ENCODE results near the gene SWI5.

SWI5 gene

DNA sequence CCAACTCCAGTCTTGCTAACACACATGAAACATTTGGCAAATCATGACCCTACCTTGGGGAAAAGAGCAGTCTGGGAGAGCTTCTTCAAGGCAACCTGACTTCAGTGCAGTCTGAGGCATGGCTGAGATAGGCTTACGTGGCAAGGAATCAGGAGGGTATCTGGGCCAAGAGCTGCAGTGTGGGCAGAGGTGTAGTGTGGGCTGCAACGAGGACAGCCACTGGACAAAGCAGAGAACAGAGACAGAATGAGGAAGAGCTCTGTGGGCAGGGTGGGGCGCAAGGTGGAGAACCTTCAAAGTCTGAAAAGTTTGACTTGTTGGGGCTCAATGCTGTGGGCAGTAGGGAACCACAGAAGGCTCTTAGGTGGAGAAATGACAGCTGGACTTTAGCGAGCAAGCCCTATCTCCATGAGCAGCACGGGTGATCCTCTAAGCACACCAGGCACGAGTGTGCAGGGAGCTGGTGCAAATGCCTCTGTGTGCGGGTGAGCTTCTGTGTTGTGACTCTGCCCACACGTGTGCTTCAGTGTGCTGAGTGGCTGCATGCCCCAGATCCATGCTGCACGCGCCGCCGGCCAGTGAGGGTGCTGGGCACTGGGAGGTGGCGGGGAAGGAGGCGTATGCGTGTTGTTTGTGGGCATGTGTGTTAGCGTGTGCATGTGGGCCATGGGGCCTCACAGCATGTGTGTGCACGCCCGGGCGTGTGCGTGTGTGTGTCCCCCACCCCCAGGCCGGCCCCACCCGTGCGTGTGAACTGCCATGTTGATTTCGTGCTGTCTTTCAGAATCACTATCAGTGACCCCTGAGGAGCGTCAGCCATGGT lies 23.5 kb upstream of the SWI5 start:
- DNase-seq, result peak in 2 of 4 experiments; percentile 21 to 39

DNA sequence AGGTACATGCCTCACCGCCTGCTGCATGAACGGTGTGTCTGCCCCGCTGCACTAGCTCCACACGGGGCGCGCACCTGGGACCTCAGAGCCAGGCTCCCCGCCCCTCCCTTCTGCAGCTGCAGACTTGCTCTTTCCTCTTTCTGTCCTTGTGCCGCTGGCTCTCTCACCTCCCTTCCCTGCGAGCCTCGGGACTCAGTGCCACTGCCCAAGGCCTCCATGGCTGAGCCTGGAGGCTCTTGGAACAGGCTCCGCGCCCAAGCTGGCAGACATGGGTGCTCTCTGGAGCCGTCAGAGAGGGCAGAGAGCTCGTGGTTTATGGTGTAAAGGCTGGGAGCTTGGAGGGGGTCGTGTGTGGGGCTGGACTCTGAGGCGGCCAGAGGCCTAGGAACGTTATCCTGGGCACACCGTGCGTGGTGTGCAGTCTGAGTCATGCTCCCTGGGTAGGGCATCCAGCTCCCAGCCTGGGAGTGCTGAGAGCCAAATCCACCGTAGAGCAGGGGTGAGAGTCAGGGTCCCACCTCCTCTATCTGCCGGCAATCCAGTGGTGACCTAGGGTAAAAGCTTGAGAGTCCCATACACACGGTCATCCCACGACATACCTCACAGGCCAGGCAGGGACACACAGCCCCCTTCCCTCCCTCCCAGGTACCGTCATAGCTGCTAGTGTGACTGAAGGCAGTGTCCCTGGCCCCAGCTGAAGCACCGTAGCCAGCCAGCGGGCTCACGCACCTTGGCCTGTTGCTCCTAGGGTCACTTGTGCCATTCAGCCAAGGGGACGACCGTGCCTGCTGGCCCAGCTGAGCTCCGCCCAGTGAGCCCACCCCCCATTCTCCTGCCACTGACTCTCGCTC lies 22.7 kb upstream of the SWI5 start:
- DNase-seq, result no peak

DNA sequence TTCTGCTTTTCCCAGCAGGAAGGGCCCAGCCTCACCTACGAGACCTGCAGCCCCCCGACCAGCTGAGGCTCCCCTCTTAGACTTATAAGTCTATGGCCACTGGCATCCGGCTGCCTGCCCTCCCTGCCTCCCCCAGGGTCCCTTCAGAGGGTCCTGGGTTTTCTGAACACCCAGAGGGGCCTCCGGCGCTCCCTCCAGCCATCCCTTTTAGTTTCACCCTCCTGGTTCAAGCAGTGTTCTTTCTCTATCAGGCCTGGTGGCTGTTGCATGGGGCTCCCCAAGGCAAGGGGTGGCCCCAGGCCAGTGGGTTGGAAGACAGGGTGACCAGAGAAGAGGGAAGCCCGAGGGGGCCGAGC lies 22.1 kb upstream of the SWI5 start:
- no peak for DNase-seq

DNA sequence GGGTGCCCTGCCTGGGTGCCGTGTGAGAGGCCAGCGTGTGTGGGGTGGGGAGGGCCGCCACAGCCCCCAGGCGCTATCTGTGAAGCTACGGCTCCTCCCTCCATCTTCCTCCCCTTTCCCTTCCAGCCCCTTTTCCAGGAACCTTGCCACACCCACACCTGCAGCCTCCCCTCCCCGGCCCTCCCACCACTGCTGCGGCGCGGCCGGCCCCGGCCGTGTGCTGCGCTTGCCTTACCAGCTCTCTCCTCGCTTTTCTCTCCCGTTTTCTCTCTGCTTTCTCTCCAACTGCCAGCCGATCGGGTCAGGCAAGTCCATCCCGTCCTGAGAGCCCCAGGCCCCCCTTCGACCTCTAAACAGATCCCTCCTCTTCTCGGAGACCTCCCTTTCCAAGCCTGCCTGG lies 21.7 kb upstream of the SWI5 start:
- DNase-seq, result no peak

DNA sequence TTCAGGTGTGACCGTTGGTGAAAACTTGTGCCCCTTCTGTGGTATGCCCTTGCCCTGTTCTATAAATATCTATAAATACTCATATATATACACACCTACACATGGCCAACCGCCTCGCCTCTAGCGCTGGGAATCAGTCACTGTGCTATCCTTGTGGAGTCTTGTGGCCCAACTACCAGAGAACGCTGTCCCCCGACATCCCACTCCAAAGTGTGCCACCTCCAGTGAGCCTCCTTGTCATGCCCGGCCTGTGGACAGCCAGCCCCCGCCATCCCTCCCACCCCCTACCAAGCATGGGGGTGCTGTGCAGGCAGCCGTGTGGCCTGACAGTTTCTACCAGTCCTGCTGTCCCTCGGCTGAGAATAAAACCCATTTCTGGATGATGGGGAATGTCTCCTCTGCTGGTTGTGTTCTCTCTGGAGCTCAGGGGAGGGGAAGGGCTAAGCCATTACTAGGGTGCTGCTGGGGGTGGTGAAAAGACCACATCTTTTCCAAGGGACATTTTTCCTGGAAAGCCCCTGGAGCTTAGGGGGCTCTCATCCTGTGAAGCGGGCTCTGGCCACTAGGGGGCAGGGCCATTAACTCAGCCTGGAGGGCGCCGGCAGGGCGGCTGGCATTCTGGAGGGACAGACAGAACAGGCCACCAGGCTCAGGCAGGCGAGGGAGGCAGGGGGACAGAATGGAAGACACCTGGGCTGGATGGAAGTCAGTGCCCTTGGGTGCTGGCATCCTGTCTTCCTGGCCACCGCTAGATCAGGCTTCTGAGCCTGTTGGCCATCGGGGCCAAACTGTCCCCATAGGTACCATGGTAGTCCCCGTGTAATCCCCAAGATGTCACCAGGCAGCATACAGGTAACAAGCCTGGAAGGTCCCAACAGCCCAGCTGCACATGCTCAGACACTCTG lies 21.0 kb upstream of the SWI5 start:
- DNase-seq, result peak; percentile 62 to 86 (median 68)

DNA sequence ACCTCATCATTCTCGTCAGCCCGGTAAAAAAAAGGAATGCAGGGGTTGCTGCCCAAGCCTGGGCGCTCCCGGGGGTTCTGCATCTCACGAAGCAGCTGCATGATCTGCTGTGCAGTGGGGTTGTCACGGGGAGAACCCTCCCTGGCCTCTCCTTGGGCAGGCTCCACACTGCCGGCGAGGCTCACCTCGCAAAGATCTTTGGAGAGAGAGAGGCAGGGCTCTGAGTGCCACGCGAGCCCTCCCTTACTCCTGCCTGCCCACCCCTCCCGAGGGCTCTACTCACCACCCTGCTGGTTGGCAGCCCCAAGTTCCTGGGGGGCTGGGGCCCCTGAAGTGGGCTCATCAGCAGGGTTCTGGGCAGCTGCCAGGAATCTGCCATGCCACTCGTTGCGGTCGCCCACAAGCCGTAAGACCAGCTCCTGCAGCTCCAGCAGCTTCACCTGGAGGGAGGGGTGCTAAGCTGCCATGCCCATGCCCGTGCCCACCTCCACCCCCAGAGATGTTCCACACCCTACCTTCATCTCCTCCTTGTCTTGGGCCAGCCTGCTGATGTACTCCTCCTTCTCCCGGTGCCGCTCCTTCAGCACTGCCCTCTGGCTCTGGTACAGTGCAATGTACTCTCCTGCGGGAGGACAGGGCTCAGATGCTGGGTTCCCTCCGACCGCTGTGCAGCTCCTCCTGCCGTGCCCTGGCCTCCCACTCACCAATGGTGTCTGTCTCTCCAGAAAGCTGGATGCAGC lies 18.8 kb upstream of the SWI5 start:
- DNase-seq, result no peak

DNA sequence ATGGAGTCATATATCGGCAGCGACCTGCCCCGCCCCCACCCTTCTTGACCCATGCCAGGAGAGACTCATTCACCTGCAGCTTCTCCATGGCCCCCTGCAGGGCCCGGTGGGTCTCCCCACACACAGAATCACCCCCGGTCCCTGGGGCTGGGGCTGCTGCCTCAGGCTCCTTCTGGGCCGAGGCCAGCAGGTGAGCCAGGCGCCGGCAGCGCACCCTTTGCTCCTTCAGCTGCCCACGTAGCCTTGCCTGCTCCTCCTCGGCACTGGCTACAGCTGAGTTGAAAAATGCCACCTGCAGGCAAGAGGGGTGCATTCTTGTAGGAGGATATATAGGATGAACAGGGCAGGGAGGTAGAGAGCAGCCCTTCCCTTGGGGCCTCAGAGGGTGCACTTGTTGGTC lies 18.2 kb upstream of the SWI5 start:
- no peak for DNase-seq

DNA sequence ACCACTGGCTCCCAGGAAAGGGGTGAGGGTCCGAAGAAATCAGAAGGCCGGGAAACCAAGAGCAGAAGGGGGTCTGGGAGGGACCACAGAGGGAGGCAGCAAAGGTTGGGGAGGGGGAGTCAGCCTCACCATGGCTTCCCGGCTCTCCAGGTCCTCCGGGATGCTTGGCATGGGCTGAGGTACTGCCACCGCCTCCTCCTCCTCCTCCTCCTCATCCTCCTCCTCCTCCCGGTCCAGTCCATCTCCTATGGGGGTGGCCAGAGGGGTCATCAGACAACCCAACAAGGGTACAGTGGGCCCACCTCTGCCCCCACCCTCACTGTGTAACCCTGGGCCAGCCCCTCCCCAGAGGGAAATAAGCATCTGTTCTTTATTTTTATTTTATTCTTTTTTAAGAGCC lies 17.8 kb upstream of the SWI5 start:
- no peak for DNase-seq

DNA sequence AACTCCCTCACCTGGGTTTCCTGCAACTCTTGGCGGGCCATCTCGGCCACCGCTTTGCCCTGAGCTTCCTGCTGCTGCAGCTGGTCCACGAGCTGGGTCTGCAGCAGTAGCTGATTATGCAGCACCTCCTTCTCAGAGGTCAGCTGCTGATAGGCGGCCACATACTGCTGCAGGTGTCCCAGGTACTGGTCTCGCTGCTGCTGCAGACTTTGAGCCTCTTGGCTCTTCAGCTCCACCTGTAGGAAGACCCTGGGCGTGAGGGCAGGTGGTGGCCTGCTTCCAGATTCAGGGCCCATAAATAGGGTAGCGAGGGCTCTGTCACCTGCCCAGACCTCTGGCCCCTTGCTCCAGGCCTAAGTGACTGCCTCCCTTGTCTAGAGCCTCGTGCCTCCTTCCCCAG lies 16.9 kb upstream of the SWI5 start:
- DNase-seq, result no peak

DNA sequence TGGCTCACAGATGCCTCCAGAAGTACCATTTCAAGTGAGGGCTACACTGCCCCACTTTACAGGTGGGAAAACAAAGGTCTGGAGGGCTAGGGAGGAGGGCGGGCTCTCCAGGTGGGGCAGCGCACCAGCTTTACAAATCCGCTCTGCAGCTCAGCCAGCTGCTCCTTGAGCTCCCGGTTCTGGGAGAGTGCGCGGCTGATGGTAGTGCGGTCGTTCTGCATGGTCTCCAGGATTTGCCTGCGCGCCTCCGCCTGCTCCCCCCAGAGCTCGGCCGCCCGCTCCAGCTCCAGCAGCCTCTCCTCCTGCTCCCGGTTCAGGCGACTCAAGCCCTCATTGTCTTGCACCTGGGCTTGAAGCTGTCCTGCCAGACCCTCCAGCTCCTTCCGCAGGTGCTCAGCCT lies 15.7 kb upstream of the SWI5 start:
- DNase-seq, result no peak

DNA sequence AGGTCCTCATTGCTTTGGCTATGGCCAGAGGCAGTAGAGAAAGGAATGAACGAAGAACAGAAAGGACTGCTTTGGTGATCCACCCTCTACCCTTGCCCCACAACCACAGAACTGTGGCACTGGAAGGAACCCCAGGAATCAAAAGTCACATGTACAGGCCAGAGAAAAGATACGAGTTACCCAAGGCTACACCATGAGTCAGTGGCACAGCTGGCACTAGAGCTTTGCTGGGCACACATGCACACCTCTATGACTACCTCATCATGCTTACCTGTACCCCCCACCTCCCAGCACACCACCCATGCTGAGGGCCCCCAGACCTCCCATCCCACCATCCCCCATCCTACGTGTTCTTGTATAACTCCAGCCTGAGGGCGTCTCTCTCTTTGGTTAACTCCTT lies 13.4 kb upstream of the SWI5 start:
- DNase-seq, result no peak

DNA sequence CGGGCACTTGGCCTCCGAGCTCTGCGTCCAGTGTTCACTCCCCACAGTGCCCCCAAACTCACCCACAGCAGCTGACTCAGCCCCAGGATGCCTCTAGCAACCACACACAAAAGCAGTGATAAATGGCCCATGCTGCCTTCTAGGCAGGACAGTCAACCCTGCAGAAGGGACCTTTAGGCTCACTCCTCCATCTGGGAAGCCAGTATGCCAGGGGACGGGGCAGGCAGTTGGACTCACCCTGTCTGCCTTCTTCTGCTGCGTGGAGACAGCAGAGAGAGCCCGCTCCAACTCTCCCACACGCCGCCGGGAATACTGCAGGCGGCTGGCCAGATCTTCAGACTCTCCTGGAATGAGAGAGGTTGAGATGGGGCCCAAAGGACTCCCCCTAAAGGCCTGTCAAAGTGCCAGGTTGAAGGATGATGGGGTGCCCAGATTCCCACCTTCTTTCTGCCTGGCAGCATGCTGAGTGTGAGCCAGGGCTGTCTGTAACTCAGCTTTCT lies 10.7 kb upstream of the SWI5 start:
- no peak for DNase-seq

DNA sequence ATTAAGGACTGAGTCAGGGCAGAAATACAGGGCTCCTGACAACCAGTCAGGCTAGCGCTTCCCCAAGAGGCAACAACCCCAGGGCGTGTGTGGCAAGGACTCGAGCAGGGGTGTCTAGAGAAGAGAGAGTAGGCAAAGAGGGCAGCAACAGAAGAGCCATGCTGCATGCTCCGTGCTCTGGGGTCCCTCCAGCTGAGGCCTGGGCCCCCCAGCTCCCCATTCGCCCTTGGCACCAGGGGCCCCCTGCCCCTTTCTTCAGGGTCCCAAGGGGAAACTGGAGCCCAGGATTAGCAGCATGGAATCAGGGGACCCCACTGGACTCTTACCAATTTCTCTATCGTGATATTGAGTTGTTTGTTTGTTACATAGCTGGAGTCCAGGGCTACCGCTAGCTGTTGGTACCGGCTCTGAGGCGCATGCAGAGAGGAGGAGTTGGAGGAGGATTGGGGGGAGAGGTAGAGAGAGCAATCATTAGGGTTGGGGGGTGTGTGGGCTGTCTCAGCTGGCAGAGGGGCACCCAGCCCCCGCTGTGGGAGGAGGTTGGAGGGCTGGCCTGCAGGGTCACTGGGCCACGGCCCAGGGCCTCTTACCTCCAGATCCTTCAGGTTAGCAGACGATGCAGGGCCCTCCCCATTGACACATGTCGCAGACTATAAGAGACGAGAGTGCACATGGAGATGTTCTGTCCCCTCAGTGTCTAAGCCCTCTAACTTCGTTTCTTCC lies 9.0 kb upstream of the SWI5 start:
- no peak for DNase-seq

DNA sequence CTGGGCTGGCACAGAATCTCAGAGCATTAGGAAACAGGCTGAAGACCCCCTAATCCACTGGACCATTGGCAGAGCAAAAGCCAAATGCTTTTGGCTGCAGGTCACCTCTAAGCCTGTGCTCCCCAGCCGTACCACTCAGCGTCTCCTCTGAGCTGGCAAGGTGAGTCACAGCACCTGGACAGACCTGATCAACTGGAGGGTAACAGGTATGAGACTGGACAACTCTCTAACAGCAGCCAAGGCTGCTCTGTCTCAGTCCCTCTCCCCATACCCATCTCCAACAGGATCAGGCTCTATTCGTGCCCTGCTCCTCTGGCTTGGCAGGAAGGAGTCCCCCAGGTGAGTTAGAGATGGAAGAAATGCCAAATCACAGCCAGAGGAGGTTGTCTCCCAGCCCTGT lies 5.0 kb upstream of the SWI5 start:
- no peak for DNase-seq

DNA sequence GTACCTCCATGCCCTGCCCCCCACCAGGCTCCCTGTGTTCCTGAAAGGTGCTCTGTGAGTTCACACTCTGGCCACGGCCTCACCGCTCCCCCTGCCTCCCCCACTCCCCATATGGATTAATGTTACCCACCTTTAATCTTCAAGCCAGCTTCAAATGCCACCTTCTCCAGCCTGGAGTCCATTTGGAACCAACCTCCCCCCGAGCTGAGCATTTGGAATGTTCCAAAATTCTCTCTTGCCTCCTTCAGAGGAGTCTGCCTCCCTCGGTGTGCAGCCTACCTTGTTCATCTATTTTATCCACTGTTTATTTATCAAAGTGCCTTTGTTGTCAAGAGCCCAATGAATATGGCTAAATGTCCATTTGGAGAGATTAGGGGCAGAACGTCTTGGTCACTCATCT lies 4.6 kb upstream of the SWI5 start:
- no peak for DNase-seq

DNA sequence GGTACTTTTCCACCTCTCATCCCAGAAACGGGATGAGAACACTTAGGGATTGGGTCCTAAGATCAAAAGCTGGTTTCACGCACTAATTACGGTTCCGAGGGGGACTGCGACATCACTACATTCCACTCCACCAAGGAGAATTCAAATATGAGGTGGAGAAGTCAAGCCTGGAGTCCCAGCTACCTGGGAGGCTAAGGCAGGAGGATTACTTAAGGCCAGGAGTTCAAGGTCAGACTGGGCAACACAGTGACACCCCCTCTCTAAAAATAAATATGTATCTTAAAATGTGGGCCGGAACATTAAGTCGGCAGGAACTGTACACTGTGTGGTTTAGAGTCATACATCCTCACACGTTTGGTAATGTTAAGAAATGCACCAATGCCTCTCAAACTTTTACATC lies 1.8 kb upstream of the SWI5 start:
- no peak for DNase-seq

DNA sequence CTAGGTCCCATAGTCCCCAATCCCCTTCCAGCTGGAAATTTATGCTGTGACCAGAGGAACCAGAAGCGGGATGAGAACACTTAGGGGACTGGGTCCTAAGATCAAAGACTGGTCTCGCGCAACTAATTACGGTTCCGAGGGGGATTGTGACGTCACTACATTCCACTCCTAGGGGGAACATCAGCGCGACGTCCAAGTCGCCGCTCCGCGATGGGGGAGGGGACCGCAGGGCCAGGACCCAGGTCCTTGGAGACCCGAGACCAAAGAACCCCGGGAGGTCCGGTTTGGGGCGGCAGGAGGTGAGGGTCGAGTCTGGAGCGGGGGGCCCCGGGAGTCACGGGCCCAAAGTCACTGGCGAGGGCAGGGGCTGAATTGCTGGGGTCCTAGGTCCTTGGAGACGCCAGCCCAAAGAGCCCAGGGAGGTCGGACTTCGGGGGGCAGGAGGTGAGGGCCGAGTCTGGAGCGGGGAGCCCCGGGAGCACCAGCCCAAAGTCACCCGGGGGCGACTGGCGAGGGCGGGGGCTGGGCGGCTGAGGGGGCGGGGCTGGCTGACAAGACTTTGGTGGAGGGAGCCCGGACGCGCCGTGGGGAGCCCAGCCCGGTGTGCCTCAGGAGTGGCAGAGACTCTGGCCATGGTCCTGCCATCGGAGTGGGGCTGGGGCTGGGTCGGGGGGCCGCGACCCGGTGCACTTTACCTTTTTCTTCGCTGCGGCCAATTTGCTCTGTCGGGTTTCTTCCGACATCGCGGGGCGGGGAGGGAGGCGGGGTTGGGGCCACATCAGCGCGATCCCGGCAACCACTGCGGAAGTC lies 673 bp upstream of the SWI5 start, which contains the start of gene GOLGA2:
Gene GOLGA2, minus strand, starts transcription at position 810 of the 810 bp plus-strand sequence. Its CDS starts 31 bp downstream, at position 779.
- DNase-seq, result peak in 3 of 4 experiments; percentile 24 to 42 (median 25)

DNA sequence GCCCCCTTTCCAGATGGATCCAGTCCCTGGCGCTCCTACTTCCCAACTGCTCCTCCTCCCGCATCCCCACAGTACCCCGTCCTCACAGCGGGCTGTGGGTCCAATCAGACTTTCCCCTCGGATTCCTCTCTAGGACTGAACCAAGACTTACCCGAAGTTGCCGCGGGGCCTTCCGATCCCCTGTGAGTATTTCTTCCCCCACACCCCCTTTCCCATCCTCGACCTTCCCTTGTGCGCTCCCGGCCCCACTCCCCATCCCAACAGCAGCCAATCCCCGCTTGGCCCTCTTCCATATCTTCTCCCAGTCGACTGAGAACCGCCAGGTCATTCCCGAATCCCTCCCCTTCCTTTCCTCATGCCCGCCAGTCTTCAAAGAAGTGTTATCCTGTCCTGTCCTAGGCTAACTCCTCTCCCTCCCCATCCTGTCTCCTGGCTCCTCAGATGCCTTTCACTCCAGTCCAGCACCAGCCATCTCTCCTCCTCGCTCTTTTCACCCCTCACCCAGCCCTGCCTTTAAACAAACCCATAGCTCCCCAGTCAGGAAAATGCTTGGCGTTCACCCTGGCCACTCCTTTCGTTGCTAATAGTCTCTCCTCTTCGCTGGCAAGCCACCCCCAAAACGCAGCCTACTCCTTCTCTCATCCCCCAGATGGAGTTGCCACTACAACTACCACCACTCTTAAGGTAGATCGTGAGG lies 646 bp downstream of the SWI5 start:
- DNase-seq, result peak in 1 of 4 experiments; percentile 30
